Osteocyte (in vitro differentiated cells): Measurements from ENCODE around the gene HS3ST4. TPM values are rescaled to one million over a fixed set of nuclear protein-coding genes. Genes with fewer than 3 reads are reported as not detected.

Source experiments
- DNase-seq: peaks from one replicate; pipeline ENCODE4 v3.0.0; 2021; ENCODE audit warnings: mixed read lengths; ENCODE audit not compliant: unreplicated experiment; ENCODE audit errors: extremely low spot score
- H3K27ac Mint-ChIP-seq: one replicate; pipeline ENCODE4 v1.8.0; 2021; ENCODE audit warnings: mild to moderate bottlenecking, mixed read lengths; ENCODE audit not compliant: unreplicated experiment
- H3K27me3 Mint-ChIP-seq: one replicate; pipeline ENCODE4 v1.8.0; 2021; ENCODE audit warnings: mixed read lengths; ENCODE audit not compliant: unreplicated experiment
- H3K36me3 Mint-ChIP-seq: one replicate; pipeline ENCODE4 v1.8.0; 2021; ENCODE audit warnings: mixed read lengths; ENCODE audit not compliant: unreplicated experiment
- H3K4me1 Mint-ChIP-seq: one replicate; pipeline ENCODE4 v1.8.0; 2021; ENCODE audit warnings: mixed read lengths; ENCODE audit not compliant: unreplicated experiment
- H3K4me3 Mint-ChIP-seq: one replicate; pipeline ENCODE4 v1.8.0; 2021; ENCODE audit warnings: mild to moderate bottlenecking, moderate library complexity, mixed read lengths; ENCODE audit not compliant: unreplicated experiment
- H3K9me3 Mint-ChIP-seq: one replicate; pipeline ENCODE4 v1.8.0; 2021; ENCODE audit warnings: mixed read lengths; ENCODE audit not compliant: unreplicated experiment
- total RNA-seq: library from RNA; stranded (reverse); gene quantifications from 2 replicates; pipeline ENCODE4 v1.2.1, GENCODE V29; 2021
- TF ChIP-seq, protein P1 (sequence below): fragments of 200-600 bp; sonication (generic); IDR thresholded peaks from 2 replicates; pipeline ENCODE4 v1.5.0; 2021; ENCODE audit warnings: antibody characterized with exemption, mild to moderate bottlenecking, moderate library complexity

The HS3ST4 gene
- total RNA-seq, 1 donor from 2014 or later, result not detected

DNA sequence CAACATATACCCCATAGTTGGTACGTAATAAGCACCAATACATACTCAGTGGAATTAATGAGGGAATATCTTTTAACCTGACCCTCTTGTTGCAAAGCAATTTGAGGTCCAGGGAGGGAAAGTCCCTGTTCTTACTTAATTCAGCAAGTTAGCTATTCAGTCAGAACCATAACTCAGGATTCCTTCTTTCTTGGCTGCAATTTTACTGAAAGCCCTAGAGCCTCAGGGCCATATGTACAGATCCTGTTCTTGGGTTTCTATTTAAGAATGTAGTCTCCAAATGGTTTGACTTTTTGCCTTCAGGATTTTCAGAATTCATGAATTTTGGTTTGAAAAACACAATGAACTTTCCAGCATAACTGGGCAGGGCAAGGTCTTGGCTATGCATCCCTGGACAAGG lies 436.5 kb downstream of the HS3ST4 start:
- peaks cover 26% of the 10 kb centered on the region for H3K9me3 Mint-ChIP-seq
- no peaks in the 10 kb centered on the region for H3K36me3 Mint-ChIP-seq
- no peaks in the 10 kb centered on the region for H3K4me1 Mint-ChIP-seq

DNA sequence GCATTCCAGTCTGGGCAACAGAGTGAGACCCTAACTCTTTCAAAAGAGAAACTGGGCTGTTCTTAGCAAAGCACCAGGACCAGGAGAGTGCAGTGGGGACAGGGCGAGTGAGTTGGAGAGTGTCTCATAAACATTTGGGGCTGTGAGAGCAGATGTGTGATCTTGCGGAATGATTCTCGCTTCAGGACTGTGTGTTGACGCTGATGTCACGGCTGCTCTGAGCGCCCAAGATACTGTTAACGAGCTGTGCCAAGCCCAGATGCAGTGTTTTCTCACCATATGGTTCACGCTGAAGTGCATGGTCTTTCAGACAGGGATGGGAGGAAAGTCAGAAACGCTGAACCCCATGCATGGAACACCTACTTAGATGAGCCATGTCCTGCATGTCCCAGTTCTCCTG lies 438.2 kb downstream of the HS3ST4 start:
- Mint-ChIP-seq H3K9me3 (peaks cover 30% of the 10 kb centered on the region), H3K27ac (no peak overlapping the region), H3K27me3 (no peaks in the 10 kb centered on the region), H3K4me3 (no peak overlapping the region), H3K36me3 (no peaks in the 10 kb centered on the region), H3K4me1 (no peaks in the 10 kb centered on the region)
- no peak for DNase-seq
- TF ChIP-seq, protein P1, sequence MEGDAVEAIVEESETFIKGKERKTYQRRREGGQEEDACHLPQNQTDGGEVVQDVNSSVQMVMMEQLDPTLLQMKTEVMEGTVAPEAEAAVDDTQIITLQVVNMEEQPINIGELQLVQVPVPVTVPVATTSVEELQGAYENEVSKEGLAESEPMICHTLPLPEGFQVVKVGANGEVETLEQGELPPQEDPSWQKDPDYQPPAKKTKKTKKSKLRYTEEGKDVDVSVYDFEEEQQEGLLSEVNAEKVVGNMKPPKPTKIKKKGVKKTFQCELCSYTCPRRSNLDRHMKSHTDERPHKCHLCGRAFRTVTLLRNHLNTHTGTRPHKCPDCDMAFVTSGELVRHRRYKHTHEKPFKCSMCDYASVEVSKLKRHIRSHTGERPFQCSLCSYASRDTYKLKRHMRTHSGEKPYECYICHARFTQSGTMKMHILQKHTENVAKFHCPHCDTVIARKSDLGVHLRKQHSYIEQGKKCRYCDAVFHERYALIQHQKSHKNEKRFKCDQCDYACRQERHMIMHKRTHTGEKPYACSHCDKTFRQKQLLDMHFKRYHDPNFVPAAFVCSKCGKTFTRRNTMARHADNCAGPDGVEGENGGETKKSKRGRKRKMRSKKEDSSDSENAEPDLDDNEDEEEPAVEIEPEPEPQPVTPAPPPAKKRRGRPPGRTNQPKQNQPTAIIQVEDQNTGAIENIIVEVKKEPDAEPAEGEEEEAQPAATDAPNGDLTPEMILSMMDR, result no peak

More for the DNA sequence above, 436.5 kb downstream of the HS3ST4 start:
- no peak overlapping the region for H3K27ac Mint-ChIP-seq
- TF ChIP-seq, protein P1, result no peak
- H3K4me3 Mint-ChIP-seq, result no peak overlapping the region
- H3K27me3 Mint-ChIP-seq, result no peaks in the 10 kb centered on the region
- no peak for DNase-seq

DNA sequence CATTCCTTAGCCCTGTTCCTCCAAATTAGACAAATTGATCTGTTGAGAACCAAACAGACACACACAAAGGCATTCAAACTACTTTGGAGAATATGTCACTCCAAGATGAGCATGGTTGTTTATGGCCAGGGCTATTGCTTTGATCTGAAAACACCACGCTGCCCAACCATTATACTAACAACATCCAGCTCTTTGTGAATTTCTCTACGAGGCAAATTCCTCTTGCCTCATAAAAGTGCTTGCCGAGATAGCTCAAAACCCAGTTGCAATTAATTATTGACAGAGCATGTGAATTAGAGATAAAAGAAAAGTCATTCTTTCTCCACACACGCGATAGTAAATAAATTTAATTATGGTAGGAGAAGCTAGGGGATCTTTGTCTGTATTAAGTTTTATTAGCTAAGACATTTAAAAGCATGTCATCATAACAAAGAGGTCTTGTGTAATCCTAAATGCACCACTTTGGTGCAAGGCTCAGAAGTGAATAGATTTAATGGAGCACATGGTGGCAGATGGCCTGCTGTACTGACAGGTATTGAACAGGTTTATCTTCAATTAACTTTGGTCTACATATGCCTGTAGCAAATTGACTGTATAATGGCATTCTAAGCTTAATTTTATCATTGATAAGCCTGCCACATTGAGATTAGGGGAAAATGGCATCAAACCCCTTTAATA lies 441.8 kb downstream of the HS3ST4 start:
- no peak overlapping the region for H3K27ac Mint-ChIP-seq
- H3K27me3 Mint-ChIP-seq, result no peaks in the 10 kb centered on the region
- DNase-seq, result no peak
- no peaks in the 10 kb centered on the region for H3K36me3 Mint-ChIP-seq
- TF ChIP-seq, protein P1, result no peak
- no peak overlapping the region for H3K4me3 Mint-ChIP-seq
- peaks cover 19% of the 10 kb centered on the region for H3K9me3 Mint-ChIP-seq
- H3K4me1 Mint-ChIP-seq, result no peaks in the 10 kb centered on the region

DNA sequence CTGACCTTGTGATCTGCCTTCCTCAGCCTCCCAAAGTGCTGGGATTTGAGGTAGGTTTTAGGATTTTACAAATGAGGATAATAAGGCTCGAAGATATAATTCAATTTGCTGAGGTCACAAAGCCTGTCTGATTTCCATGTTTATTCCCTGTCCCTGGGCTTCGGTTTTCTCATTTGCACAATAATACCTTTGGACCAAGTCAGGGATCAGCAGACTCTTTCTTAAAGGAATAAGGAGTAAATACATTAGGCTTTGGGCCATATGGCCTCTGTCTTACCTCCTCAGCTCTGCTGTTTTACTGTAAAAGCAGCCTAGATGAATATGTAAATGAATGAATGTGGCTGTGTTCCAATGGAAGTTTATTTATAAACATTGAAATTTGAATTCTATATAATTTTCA lies 442.8 kb downstream of the HS3ST4 start:
- no peaks in the 10 kb centered on the region for H3K36me3 Mint-ChIP-seq
- TF ChIP-seq, protein P1, result no peak
- no peaks in the 10 kb centered on the region for H3K4me1 Mint-ChIP-seq
- H3K27ac Mint-ChIP-seq, result no peak overlapping the region
- H3K27me3 Mint-ChIP-seq, result no peaks in the 10 kb centered on the region
- peaks cover 19% of the 10 kb centered on the region for H3K9me3 Mint-ChIP-seq
- no peak for DNase-seq
- H3K4me3 Mint-ChIP-seq, result no peak overlapping the region

DNA sequence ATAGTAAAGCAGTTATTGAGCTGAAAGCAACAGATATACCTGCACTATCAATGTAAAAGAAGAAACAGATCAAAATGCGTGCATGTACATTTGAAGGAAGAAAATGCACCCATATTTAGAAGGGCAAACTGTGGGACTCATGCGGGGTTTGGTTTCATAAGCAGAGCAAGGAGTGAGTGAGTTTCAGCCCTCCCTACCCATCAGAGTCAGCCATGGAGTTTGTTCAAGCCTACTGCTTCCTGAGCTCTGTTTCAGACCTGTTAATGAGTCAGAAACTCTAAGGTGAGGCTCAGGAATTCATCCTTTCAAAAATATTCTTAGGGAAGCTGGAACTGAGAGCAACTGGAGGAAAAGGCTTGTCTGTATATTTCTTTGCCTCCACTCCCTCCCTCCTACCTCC lies 446.2 kb downstream of the HS3ST4 start:
- Mint-ChIP-seq H3K27ac (no peak overlapping the region), H3K9me3 (peaks cover 10% of the 10 kb centered on the region), H3K27me3 (no peaks in the 10 kb centered on the region), H3K4me1 (no peaks in the 10 kb centered on the region), H3K4me3 (no peak overlapping the region), H3K36me3 (no peaks in the 10 kb centered on the region)
- no peak for DNase-seq
- TF ChIP-seq, protein P1, result no peak
